Liver (tissue), 9 donors: ENCODE measurements around the gene ARHGAP32. TPM values are rescaled to one million over a fixed set of nuclear protein-coding genes. Genes with fewer than 3 reads are reported as not detected.

Source experiments
- DNase-seq: peaks from one replicate; pipeline ENCODE4 v3.0.0-alpha.2; 2017; ENCODE audit warnings: low spot score
- H3K27ac ChIP-seq, 2 donors: one replicate each; pipeline ENCODE4 v1.7.0; 2013; ENCODE audit warnings: inconsistent platforms in 2 of 2, low read length in 2 of 2, control low read depth in 1 of 2, low read depth in 1 of 2, mild to moderate bottlenecking in 1 of 2
- H3K27me3 ChIP-seq, 4 donors: one replicate each; pipeline versions ENCODE4 v1.6.1 to v1.7.0; 2013; ENCODE audit warnings: low read length in 3 of 4, inconsistent platforms in 1 of 4, mild to moderate bottlenecking in 1 of 4, moderate library complexity in 1 of 4; ENCODE audit not compliant: control insufficient read depth in 4 of 4, insufficient read depth in 4 of 4
- H3K36me3 ChIP-seq, 4 donors: one replicate each; pipeline versions ENCODE4 v1.6.1 to v1.7.0; 2013; ENCODE audit warnings: low read length in 3 of 4, mild to moderate bottlenecking in 3 of 4, low read depth in 1 of 4, moderate library complexity in 1 of 4; ENCODE audit not compliant: control insufficient read depth in 4 of 4, insufficient read depth in 3 of 4
- H3K4me1 ChIP-seq, 4 donors: one replicate each; pipeline versions ENCODE4 v1.6.1 to v1.7.0; 2013; ENCODE audit warnings: low read length in 3 of 4, mild to moderate bottlenecking in 3 of 4, moderate library complexity in 1 of 4; ENCODE audit not compliant: control insufficient read depth in 4 of 4, insufficient read depth in 4 of 4
- H3K4me3 ChIP-seq, 3 donors: one replicate each; pipeline versions ENCODE4 v1.6.1 to v1.7.0; 2013; ENCODE audit warnings: low read length in 3 of 3, control low read depth in 1 of 3, low read depth in 1 of 3, mild to moderate bottlenecking in 1 of 3
- H3K9ac ChIP-seq, 2 donors: one replicate each; pipeline ENCODE4 v1.7.0; 2013; ENCODE audit warnings: low read length in 2 of 2, mild to moderate bottlenecking in 2 of 2, moderate library complexity in 2 of 2, control low read depth in 1 of 2, low read depth in 1 of 2
- H3K9me3 ChIP-seq, 4 donors: one replicate each; pipeline versions ENCODE4 v1.6.1 to v1.7.0; 2013; ENCODE audit warnings: low read length in 3 of 4; ENCODE audit not compliant: control insufficient read depth in 4 of 4
- FOXA2 ChIP-seq: IDR thresholded peaks from 2 replicates; pipeline ENCODE4 v1.6.1; 2016; ENCODE audit warnings: antibody characterized with exemption
- GABPA ChIP-seq, 2 donors: IDR thresholded peaks in 1 of 2; conservative IDR thresholded peaks in 1 of 2; 2 replicates each; pipeline ENCODE4 v1.6.1; 2016; ENCODE audit warnings: antibody characterized with exemption in 2 of 2, mild to moderate bottlenecking in 1 of 2, moderate library complexity in 1 of 2
- HNF4A ChIP-seq, 2 donors: conservative IDR thresholded peaks; 2 replicates each; pipeline ENCODE4 v1.6.1; 2016; ENCODE audit warnings: antibody characterized with exemption in 2 of 2, mild to moderate bottlenecking in 2 of 2
- HNF4G ChIP-seq: IDR thresholded peaks from 2 replicates; pipeline ENCODE4 v1.6.1; 2016; ENCODE audit warnings: antibody characterized with exemption
- JUND ChIP-seq, 2 donors: IDR thresholded peaks; 2 replicates each; pipeline ENCODE4 v1.6.1; 2016; ENCODE audit warnings: antibody characterized with exemption in 2 of 2
- NR2F2 ChIP-seq: IDR thresholded peaks from 2 replicates; pipeline ENCODE4 v1.6.1; 2016; ENCODE audit warnings: antibody characterized with exemption
- RAD21 ChIP-seq, 2 donors: IDR thresholded peaks; 2 replicates each; pipeline ENCODE4 v1.6.1; 2016; ENCODE audit warnings: antibody characterized with exemption in 2 of 2, mild to moderate bottlenecking in 2 of 2
- RXRA ChIP-seq, 2 donors: IDR thresholded peaks; 2 replicates each; pipeline ENCODE4 v1.6.1; 2017 to 2018; ENCODE audit warnings: antibody characterized with exemption in 2 of 2, mild to moderate bottlenecking in 1 of 2
- SP1 ChIP-seq: IDR thresholded peaks from 2 replicates; pipeline ENCODE4 v1.6.1; 2018; ENCODE audit warnings: antibody characterized with exemption, mild to moderate bottlenecking
- TAF1 ChIP-seq: conservative IDR thresholded peaks from 2 replicates; pipeline ENCODE4 v1.6.1; 2016; ENCODE audit warnings: antibody characterized with exemption, mild to moderate bottlenecking
- YY1 ChIP-seq: IDR thresholded peaks from 2 replicates; pipeline ENCODE4 v1.6.1; 2016; ENCODE audit warnings: antibody characterized with exemption, mild to moderate bottlenecking
- WGBS: extraction: QIAGEN DNeasy Blood & Tissue Kit; methylation state at CpG from one replicate; pipeline ENCODE4 v1.1.7; 2013; 5-methylcytosine and 5-hydroxymethylcytosine counted together
- polyA plus RNA-seq, 2 donors: library from polyadenylated mRNA; stranded (reverse) in 1 of 2; unstranded in 1 of 2; fragments of 200-250 nt in 1 of 2; fragments of >200 nt in 1 of 2; fragmentation: Nextera tagmentation in 1 of 2; extraction: Ambion mirVana in 1 of 2; gene quantifications; one replicate each; pipeline versions ENCODE4 v1.2.1 to v1.2.3, GENCODE V29; 2013 to 2015
- total RNA-seq, 2 donors: library from RNA; depleted of rRNA; stranded (reverse); fragments of >200 nt; gene quantifications; one replicate each; pipeline ENCODE4 v1.2.3, GENCODE V29; 2014
- TF ChIP-seq, protein P1 (sequence below): IDR thresholded peaks from 2 replicates; pipeline ENCODE4 v1.6.1; 2016; ENCODE audit warnings: antibody characterized with exemption
- TF ChIP-seq, protein P2 (sequence below): IDR thresholded peaks from 2 replicates; pipeline ENCODE4 v1.6.1; 2016; ENCODE audit warnings: antibody characterized with exemption
- TF ChIP-seq, protein P3 (sequence below): IDR thresholded peaks from 2 replicates; pipeline ENCODE4 v1.6.1; 2016; ENCODE audit warnings: antibody characterized with exemption, mild to moderate bottlenecking
- TF ChIP-seq, protein P4 (sequence below): fragments of 150-350 bp; IDR thresholded peaks from 2 replicates; pipeline ENCODE4 v1.5.1; 2017; ENCODE audit warnings: improper control_type of control experiment, low read depth, low read length; ENCODE audit not compliant: missing input control
- TF ChIP-seq, protein P5 (sequence below): IDR thresholded peaks from 2 replicates; pipeline ENCODE4 v1.6.1; 2016; ENCODE audit warnings: antibody characterized with exemption
- donor health status: healthy.
- donor health status: healthy.
- donor health status: healthy.
- donor health status: healthy.
- donor health status: healthy.

Gene ARHGAP32
- total and polyA plus RNA-seq, 4 donors: 1.8 to 13.1 (median 2.6) TPM

DNA sequence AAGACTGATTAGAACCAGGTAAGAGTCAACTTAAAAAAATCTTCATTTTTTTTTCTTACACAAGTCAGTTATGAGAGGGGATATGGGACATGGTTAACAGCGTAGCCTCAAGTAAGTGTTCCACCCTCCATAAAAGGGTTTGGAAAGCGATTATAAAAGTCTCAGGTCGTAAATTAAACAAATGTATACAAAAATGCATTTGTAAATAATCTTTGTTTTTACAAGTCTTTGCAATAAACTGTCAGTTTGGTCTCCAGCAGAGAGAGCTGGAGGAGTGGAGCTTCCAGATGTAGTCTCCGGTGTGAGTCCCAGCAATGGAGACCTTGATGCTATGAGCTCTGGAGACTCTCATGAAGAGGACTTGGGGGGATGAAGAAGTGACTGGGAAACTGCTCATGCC is 149.6 kb downstream of the ARHGAP32 start:
- TF ChIP-seq, protein P1, sequence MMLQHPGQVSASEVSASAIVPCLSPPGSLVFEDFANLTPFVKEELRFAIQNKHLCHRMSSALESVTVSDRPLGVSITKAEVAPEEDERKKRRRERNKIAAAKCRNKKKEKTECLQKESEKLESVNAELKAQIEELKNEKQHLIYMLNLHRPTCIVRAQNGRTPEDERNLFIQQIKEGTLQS: no peak
- TF ChIP-seq GABPA (IDR thresholded peaks at IDR 0.05 in 1 of 2, conservative IDR thresholded peaks at IDR 0.05 in 1 of 2): no peak
- TF ChIP-seq, protein P2, sequence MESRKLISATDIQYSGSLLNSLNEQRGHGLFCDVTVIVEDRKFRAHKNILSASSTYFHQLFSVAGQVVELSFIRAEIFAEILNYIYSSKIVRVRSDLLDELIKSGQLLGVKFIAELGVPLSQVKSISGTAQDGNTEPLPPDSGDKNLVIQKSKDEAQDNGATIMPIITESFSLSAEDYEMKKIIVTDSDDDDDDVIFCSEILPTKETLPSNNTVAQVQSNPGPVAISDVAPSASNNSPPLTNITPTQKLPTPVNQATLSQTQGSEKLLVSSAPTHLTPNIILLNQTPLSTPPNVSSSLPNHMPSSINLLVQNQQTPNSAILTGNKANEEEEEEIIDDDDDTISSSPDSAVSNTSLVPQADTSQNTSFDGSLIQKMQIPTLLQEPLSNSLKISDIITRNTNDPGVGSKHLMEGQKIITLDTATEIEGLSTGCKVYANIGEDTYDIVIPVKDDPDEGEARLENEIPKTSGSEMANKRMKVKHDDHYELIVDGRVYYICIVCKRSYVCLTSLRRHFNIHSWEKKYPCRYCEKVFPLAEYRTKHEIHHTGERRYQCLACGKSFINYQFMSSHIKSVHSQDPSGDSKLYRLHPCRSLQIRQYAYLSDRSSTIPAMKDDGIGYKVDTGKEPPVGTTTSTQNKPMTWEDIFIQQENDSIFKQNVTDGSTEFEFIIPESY: no peak
- 87% methylated on average over 4 of the region's 4 CpGs for WGBS
- Histone ChIP-seq H3K36me3 (peaks cover 0 to 5% (median 1%) of the 10 kb centered on the region in 4 donors), H3K4me1 (no peaks in the 10 kb centered on the region), H3K9me3 (no peaks in the 10 kb centered on the region), H3K4me3 (no peak overlapping the region), H3K27me3 (no peaks in the 10 kb centered on the region), H3K27ac (no peak overlapping the region), H3K9ac (no peak overlapping the region)
- no peak for DNase-seq

DNA sequence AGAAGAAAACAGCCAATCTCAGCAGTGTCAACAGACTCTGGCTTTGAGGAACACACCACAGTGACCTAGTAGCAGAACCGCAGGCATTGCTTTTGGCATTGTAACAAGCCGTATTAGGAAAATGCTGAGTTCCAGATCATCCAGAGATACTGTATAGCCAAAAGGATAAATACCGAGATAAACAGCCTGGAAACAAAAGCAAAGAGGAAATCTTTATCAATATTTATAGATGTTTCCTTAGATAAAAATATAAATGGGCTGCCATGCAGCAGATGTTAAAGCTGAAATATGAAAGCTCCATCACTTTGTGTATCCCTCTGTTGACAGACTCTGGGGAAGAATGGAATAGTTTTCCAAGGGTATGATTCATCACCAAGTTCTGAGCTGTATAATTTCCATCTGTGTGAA is 150.5 kb downstream of the ARHGAP32 start:
- 94% methylated on average over 3 of the region's 3 CpGs for WGBS
- no peak overlapping the region for H3K4me3 ChIP-seq
- no peak for DNase-seq
- H3K36me3 ChIP-seq: peaks cover 0 to 5% (median 1%) of the 10 kb centered on the region in 4 donors
- H3K27ac ChIP-seq: no peak overlapping the region
- no peaks in the 10 kb centered on the region for H3K4me1 ChIP-seq
- TF ChIP-seq, protein P3, sequence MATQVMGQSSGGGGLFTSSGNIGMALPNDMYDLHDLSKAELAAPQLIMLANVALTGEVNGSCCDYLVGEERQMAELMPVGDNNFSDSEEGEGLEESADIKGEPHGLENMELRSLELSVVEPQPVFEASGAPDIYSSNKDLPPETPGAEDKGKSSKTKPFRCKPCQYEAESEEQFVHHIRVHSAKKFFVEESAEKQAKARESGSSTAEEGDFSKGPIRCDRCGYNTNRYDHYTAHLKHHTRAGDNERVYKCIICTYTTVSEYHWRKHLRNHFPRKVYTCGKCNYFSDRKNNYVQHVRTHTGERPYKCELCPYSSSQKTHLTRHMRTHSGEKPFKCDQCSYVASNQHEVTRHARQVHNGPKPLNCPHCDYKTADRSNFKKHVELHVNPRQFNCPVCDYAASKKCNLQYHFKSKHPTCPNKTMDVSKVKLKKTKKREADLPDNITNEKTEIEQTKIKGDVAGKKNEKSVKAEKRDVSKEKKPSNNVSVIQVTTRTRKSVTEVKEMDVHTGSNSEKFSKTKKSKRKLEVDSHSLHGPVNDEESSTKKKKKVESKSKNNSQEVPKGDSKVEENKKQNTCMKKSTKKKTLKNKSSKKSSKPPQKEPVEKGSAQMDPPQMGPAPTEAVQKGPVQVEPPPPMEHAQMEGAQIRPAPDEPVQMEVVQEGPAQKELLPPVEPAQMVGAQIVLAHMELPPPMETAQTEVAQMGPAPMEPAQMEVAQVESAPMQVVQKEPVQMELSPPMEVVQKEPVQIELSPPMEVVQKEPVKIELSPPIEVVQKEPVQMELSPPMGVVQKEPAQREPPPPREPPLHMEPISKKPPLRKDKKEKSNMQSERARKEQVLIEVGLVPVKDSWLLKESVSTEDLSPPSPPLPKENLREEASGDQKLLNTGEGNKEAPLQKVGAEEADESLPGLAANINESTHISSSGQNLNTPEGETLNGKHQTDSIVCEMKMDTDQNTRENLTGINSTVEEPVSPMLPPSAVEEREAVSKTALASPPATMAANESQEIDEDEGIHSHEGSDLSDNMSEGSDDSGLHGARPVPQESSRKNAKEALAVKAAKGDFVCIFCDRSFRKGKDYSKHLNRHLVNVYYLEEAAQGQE: no peak
- TF ChIP-seq, protein P4, sequence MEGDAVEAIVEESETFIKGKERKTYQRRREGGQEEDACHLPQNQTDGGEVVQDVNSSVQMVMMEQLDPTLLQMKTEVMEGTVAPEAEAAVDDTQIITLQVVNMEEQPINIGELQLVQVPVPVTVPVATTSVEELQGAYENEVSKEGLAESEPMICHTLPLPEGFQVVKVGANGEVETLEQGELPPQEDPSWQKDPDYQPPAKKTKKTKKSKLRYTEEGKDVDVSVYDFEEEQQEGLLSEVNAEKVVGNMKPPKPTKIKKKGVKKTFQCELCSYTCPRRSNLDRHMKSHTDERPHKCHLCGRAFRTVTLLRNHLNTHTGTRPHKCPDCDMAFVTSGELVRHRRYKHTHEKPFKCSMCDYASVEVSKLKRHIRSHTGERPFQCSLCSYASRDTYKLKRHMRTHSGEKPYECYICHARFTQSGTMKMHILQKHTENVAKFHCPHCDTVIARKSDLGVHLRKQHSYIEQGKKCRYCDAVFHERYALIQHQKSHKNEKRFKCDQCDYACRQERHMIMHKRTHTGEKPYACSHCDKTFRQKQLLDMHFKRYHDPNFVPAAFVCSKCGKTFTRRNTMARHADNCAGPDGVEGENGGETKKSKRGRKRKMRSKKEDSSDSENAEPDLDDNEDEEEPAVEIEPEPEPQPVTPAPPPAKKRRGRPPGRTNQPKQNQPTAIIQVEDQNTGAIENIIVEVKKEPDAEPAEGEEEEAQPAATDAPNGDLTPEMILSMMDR: no peak
- no peak for TF ChIP-seq RAD21 (IDR thresholded peaks at IDR 0.05)
- no peak for TF ChIP-seq NR2F2
- no peak for TF ChIP-seq RXRA (IDR thresholded peaks at IDR 0.05)
- TF ChIP-seq HNF4G: no peak
- TF ChIP-seq, protein P5, sequence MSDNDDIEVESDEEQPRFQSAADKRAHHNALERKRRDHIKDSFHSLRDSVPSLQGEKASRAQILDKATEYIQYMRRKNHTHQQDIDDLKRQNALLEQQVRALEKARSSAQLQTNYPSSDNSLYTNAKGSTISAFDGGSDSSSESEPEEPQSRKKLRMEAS: no peak
- TF ChIP-seq TAF1: no peak
- TF ChIP-seq JUND (IDR thresholded peaks at IDR 0.05): no peak
- TF ChIP-seq, protein P1: no peak
- TF ChIP-seq, protein P2: no peak
- no peak for TF ChIP-seq YY1
- no peak for TF ChIP-seq SP1
- no peak for TF ChIP-seq FOXA2
- no peak for TF ChIP-seq HNF4A (conservative IDR thresholded peaks at IDR 0.05)
- no peaks in the 10 kb centered on the region for H3K9me3 ChIP-seq
- H3K9ac ChIP-seq: no peak overlapping the region
- H3K27me3 ChIP-seq: no peaks in the 10 kb centered on the region
